Measurements from ENCODE around the gene CTSZ.

The CTSZ gene

GRCh38 chr20:59004493-59004762 lies 2.6 kb downstream of the CTSZ start:
- Histone ChIP-seq H3K9ac (ENCODE audit: low read length) (peak overlapping the region; percentile 18), H3K9me2 (ENCODE audit: low read depth, low read length) (no peaks in the 10 kb centered on the region), H3K9me3 (ENCODE audit: low read length) (no peaks in the 10 kb centered on the region), H3K4me2 (ENCODE audit: low read length) (peak overlapping the region; percentile 85), H3K27ac (ENCODE audit: low read depth, low read length, poor library complexity, severe bottlenecking) (peak overlapping the region; percentile 91), H4K20me1 (ENCODE audit: insufficient read depth, low read length) (no peaks in the 10 kb centered on the region), H2AFZ (ENCODE audit: low read length) (no peak overlapping the region), H3K79me2 (ENCODE audit: insufficient read depth, low read length) (no peaks in the 10 kb centered on the region), H3F3A (ENCODE audit: insufficient read depth, low read length) (no peaks in the 10 kb centered on the region), H3K4me1 (ENCODE audit: insufficient read depth, low read length, severe bottlenecking) (peaks cover 51% of the 10 kb centered on the region), H3K27me3 (ENCODE audit: insufficient read depth, low read length) (no peaks in the 10 kb centered on the region), H3K4me3 (ENCODE audit: low read depth, low read length, poor library complexity, severe bottlenecking) (peak overlapping the region; percentile 91), H3K36me3 (ENCODE audit: insufficient read depth, low read length) (peaks cover 42% of the 10 kb centered on the region)
- TF ChIP-seq CTCF (IDR thresholded peaks at IDR 0.05; ENCODE audit: low read length) (no peak), EZH2 (IDR thresholded peaks at IDR 0.05; ENCODE audit: borderline replicate concordance, low read length) (no peak)

- Histone ChIP-seq H3K4me2 (ENCODE audit: low read length) (peak overlapping the region; percentile 85), H3F3A (ENCODE audit: insufficient read depth, low read length) (no peaks in the 10 kb centered on the region), H3K4me3 (ENCODE audit: low read depth, low read length, poor library complexity, severe bottlenecking) (peak overlapping the region; percentile 91), H4K20me1 (ENCODE audit: insufficient read depth, low read length) (no peaks in the 10 kb centered on the region), H3K9ac (ENCODE audit: low read length) (peak overlapping the region; percentile 18), H3K36me3 (ENCODE audit: insufficient read depth, low read length) (peaks cover 46% of the 10 kb centered on the region), H3K27ac (ENCODE audit: low read depth, low read length, poor library complexity, severe bottlenecking) (peak overlapping the region; percentile 91), H2AFZ (ENCODE audit: low read length) (no peak overlapping the region), H3K27me3 (ENCODE audit: insufficient read depth, low read length) (no peaks in the 10 kb centered on the region), H3K4me1 (ENCODE audit: insufficient read depth, low read length, severe bottlenecking) (peaks cover 51% of the 10 kb centered on the region), H3K9me3 (ENCODE audit: low read length) (no peaks in the 10 kb centered on the region), H3K79me2 (ENCODE audit: insufficient read depth, low read length) (no peaks in the 10 kb centered on the region), H3K9me2 (ENCODE audit: low read depth, low read length) (no peaks in the 10 kb centered on the region)
- no peak for TF ChIP-seq EZH2 (IDR thresholded peaks at IDR 0.05; ENCODE audit: borderline replicate concordance, low read length)
- TF ChIP-seq CTCF (IDR thresholded peaks at IDR 0.05; ENCODE audit: low read length) = no peak
Measured at GRCh38 chr20:59003836-59004492, 3.1 kb downstream of the CTSZ start.

- H4K20me1 ChIP-seq (ENCODE audit: insufficient read depth, low read length) = no peaks in the 10 kb centered on the region
- TF ChIP-seq CTCF (IDR thresholded peaks at IDR 0.05; ENCODE audit: low read length) = no peak
- no peak for TF ChIP-seq EZH2 (IDR thresholded peaks at IDR 0.05; ENCODE audit: borderline replicate concordance, low read length)
- no peaks in the 10 kb centered on the region for H3K79me2 ChIP-seq (ENCODE audit: insufficient read depth, low read length)
- no peak overlapping the region for H3K4me3 ChIP-seq (ENCODE audit: low read depth, low read length, poor library complexity, severe bottlenecking)
- H3K36me3 ChIP-seq (ENCODE audit: insufficient read depth, low read length) = peaks cover 55% of the 10 kb centered on the region
- peak overlapping the region; percentile 91 for H3K27ac ChIP-seq (ENCODE audit: low read depth, low read length, poor library complexity, severe bottlenecking)
- H3K9ac ChIP-seq (ENCODE audit: low read length) = no peak overlapping the region
- no peaks in the 10 kb centered on the region for H3F3A ChIP-seq (ENCODE audit: insufficient read depth, low read length)
- H3K9me2 ChIP-seq (ENCODE audit: low read depth, low read length) = no peaks in the 10 kb centered on the region
- no peak overlapping the region for H2AFZ ChIP-seq (ENCODE audit: low read length)
- H3K4me2 ChIP-seq (ENCODE audit: low read length) = no peak overlapping the region; the same call in 1 of the 2 replicates
- no peaks in the 10 kb centered on the region for H3K27me3 ChIP-seq (ENCODE audit: insufficient read depth, low read length)
- H3K4me1 ChIP-seq (ENCODE audit: insufficient read depth, low read length, severe bottlenecking) = peaks cover 42% of the 10 kb centered on the region
- H3K9me3 ChIP-seq (ENCODE audit: low read length) = no peaks in the 10 kb centered on the region
Measured at GRCh38 chr20:59002874-59003399, 4.1 kb downstream of the CTSZ start.
